HepG2 (cell line): ENCODE data around the gene EXOC6B. TPM values are rescaled to one million over a fixed set of nuclear protein-coding genes. Genes with fewer than 3 reads are reported as not detected.

ENCODE experiments used
- IKZF5 ChIP-seq: IDR thresholded peaks from 2 replicates; pipeline ENCODE4 v1.6.1; 2018; ENCODE audit warnings: missing genetic modification reagents, mild to moderate bottlenecking, missing compliant biosample characterization
- NCOA1 ChIP-seq: sonication (generic); formaldehyde crosslinking; IDR thresholded peaks from 2 replicates; pipeline ENCODE4 v1.9.0; 2021; ENCODE audit warnings: missing genetic modification reagents
- TFDP2 ChIP-seq: sonication (generic); formaldehyde crosslinking; IDR thresholded peaks from 2 replicates; pipeline ENCODE4 v1.4.0; 2020; ENCODE audit warnings: missing genetic modification reagents
- ZBED4 ChIP-seq: sonication (generic); formaldehyde crosslinking; IDR thresholded peaks from 2 replicates; pipeline ENCODE4 v1.4.0; 2020; ENCODE audit warnings: missing genetic modification reagents, borderline replicate concordance
- ZNF225 ChIP-seq: sonication (generic); formaldehyde crosslinking; IDR thresholded peaks from 2 replicates; pipeline ENCODE4 v1.4.0; 2020; ENCODE audit warnings: mild to moderate bottlenecking, missing genetic modification reagents
- polyA plus RNA-seq, 8 experiments: library from polyadenylated mRNA; depleted of rRNA in 3 of 8; stranded (reverse) in 7 of 8; unstranded in 1 of 8; fragments of >200 nt; fragmentation: Illumina TruSeq in 4 of 8; extraction: Trizol in 4 of 8; gene quantifications; 2 replicates each; pipeline versions ENCODE4 v1.2.1 to v1.2.3, GENCODE V29; 2011 to 2016; ENCODE audit warnings: low read depth in 4 of 8, missing spikeins in 1 of 8, mixed read lengths in 1 of 8; ENCODE audit not compliant: insufficient read depth in 1 of 8
- total RNA-seq, 5 experiments: library from RNA; depleted of rRNA; stranded (reverse); fragments of >200 nt; fragmentation: Illumina TruSeq; extraction: Trizol; gene quantifications; 2 replicates each; pipeline ENCODE4 v1.2.3, GENCODE V29; 2016; ENCODE audit warnings: low read depth in 1 of 5
- TF ChIP-seq, protein P1 (sequence below): sonication (generic); formaldehyde crosslinking; conservative IDR thresholded peaks from 2 replicates; pipeline ENCODE4 v1.8.0; 2022; ENCODE audit warnings: mild to moderate bottlenecking, moderate library complexity, missing genetic modification reagents
- TF ChIP-seq, protein P2 (sequence below): IDR thresholded peaks from 2 replicates; pipeline ENCODE4 v1.6.1; 2016; ENCODE audit warnings: low read depth, control low read depth
- TF ChIP-seq, protein P3 (sequence below): sonication (generic); formaldehyde crosslinking; IDR thresholded peaks from 2 replicates; pipeline ENCODE4 v1.4.0; 2020; ENCODE audit warnings: missing genetic modification reagents
- TF ChIP-seq, protein P4 (sequence below): IDR thresholded peaks from 2 replicates; pipeline ENCODE4 v1.6.1; 2016; ENCODE audit warnings: low read depth, missing genetic modification reagents, missing compliant biosample characterization

Gene EXOC6B
- total and polyA plus RNA-seq, 2 of the 13 experiments (the other 11 are each of a cell fraction or from before 2014, with no cell fraction given) = 9.1 to 15.9 TPM

DNA sequence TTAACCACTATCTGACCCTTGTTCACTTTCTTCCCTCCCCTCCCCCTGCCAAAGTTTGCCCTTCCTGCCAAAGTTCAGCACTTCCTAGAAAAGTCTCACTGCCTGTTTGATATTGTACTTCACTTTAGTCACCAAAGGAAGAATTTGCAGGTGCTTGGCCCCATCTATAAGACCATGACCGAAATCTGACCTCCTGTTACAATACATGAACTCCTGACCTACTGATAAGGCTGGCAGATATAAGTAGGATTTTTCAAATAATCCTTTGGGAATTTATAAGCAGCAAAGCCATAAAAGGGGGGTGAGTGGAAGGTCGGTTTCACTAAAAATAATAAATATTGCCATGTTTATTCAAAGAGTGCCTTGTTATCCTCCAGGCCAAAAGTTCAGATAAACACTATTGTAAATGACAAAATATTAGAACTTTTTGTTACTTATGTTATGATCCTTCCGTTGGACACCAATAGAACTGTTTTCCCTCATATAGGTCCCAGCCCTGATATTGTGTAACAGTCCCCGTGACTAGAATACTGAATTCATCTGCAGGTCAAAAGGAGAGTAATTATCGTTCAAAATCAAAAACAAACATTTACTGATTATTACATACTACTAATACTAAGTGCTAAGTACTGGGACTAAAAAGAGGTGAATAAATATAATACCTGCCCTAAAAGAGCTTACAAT lies 277.6 kb downstream of the EXOC6B start (continued):
- TF ChIP-seq, protein P1, sequence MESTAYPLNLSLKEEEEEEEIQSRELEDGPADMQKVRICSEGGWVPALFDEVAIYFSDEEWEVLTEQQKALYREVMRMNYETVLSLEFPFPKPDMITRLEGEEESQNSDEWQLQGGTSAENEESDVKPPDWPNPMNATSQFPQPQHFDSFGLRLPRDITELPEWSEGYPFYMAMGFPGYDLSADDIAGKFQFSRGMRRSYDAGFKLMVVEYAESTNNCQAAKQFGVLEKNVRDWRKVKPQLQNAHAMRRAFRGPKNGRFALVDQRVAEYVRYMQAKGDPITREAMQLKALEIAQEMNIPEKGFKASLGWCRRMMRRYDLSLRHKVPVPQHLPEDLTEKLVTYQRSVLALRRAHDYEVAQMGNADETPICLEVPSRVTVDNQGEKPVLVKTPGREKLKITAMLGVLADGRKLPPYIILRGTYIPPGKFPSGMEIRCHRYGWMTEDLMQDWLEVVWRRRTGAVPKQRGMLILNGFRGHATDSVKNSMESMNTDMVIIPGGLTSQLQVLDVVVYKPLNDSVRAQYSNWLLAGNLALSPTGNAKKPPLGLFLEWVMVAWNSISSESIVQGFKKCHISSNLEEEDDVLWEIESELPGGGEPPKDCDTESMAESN (CRISPR knock-in tag) = peak; percentile 51; the same call in 1 of the 2 replicates
- no peak for TF ChIP-seq IKZF5
- no peak for TF ChIP-seq TFDP2 (CRISPR knock-in tag)
- TF ChIP-seq, protein P2, sequence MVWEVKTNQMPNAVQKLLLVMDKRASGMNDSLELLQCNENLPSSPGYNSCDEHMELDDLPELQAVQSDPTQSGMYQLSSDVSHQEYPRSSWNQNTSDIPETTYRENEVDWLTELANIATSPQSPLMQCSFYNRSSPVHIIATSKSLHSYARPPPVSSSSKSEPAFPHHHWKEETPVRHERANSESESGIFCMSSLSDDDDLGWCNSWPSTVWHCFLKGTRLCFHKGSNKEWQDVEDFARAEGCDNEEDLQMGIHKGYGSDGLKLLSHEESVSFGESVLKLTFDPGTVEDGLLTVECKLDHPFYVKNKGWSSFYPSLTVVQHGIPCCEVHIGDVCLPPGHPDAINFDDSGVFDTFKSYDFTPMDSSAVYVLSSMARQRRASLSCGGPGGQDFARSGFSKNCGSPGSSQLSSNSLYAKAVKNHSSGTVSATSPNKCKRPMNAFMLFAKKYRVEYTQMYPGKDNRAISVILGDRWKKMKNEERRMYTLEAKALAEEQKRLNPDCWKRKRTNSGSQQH (CRISPR knock-in tag) = no peak
- TF ChIP-seq, protein P3, sequence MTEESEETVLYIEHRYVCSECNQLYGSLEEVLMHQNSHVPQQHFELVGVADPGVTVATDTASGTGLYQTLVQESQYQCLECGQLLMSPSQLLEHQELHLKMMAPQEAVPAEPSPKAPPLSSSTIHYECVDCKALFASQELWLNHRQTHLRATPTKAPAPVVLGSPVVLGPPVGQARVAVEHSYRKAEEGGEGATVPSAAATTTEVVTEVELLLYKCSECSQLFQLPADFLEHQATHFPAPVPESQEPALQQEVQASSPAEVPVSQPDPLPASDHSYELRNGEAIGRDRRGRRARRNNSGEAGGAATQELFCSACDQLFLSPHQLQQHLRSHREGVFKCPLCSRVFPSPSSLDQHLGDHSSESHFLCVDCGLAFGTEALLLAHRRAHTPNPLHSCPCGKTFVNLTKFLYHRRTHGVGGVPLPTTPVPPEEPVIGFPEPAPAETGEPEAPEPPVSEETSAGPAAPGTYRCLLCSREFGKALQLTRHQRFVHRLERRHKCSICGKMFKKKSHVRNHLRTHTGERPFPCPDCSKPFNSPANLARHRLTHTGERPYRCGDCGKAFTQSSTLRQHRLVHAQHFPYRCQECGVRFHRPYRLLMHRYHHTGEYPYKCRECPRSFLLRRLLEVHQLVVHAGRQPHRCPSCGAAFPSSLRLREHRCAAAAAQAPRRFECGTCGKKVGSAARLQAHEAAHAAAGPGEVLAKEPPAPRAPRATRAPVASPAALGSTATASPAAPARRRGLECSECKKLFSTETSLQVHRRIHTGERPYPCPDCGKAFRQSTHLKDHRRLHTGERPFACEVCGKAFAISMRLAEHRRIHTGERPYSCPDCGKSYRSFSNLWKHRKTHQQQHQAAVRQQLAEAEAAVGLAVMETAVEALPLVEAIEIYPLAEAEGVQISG (CRISPR knock-in tag) = no peak
- TF ChIP-seq ZNF225 (CRISPR knock-in tag) = no peak
- no peak for TF ChIP-seq ZBED4 (CRISPR knock-in tag)
- TF ChIP-seq, protein P4, sequence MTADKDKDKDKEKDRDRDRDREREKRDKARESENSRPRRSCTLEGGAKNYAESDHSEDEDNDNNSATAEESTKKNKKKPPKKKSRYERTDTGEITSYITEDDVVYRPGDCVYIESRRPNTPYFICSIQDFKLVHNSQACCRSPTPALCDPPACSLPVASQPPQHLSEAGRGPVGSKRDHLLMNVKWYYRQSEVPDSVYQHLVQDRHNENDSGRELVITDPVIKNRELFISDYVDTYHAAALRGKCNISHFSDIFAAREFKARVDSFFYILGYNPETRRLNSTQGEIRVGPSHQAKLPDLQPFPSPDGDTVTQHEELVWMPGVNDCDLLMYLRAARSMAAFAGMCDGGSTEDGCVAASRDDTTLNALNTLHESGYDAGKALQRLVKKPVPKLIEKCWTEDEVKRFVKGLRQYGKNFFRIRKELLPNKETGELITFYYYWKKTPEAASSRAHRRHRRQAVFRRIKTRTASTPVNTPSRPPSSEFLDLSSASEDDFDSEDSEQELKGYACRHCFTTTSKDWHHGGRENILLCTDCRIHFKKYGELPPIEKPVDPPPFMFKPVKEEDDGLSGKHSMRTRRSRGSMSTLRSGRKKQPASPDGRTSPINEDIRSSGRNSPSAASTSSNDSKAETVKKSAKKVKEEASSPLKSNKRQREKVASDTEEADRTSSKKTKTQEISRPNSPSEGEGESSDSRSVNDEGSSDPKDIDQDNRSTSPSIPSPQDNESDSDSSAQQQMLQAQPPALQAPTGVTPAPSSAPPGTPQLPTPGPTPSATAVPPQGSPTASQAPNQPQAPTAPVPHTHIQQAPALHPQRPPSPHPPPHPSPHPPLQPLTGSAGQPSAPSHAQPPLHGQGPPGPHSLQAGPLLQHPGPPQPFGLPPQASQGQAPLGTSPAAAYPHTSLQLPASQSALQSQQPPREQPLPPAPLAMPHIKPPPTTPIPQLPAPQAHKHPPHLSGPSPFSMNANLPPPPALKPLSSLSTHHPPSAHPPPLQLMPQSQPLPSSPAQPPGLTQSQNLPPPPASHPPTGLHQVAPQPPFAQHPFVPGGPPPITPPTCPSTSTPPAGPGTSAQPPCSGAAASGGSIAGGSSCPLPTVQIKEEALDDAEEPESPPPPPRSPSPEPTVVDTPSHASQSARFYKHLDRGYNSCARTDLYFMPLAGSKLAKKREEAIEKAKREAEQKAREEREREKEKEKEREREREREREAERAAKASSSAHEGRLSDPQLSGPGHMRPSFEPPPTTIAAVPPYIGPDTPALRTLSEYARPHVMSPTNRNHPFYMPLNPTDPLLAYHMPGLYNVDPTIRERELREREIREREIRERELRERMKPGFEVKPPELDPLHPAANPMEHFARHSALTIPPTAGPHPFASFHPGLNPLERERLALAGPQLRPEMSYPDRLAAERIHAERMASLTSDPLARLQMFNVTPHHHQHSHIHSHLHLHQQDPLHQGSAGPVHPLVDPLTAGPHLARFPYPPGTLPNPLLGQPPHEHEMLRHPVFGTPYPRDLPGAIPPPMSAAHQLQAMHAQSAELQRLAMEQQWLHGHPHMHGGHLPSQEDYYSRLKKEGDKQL = peak; percentile 30; the same call in 1 of the 2 replicates
- TF ChIP-seq NCOA1 = no peak
